ENCODE results near the gene HERC2. TPM values are rescaled to one million over a fixed set of nuclear protein-coding genes. Genes with fewer than 3 reads are reported as not detected.

The HERC2 gene
- total RNA-seq, 1 donor from 2014 or later: 55.3 TPM

DNA sequence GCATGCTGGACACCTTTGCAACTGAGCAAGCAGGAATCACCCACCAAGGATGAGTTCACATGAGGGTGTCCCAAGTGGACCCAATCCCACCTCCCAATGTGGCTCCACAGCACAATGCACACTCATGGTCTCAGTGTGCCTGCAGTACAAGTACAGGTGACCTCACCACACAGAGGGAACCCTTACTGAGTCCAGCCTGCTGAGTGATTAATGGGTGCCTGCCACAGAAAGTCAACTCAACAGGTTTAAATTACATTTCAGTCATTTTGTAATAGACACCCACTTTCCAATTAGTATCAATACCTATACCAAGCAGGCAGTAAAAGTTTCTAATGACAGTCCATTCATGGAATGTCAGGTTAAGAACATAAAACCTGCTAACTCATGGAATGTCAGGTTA is 59.5 kb downstream of the HERC2 start:
- peaks cover 83% of the 10 kb centered on the region for H3K36me3 ChIP-seq
- intact Hi-C loops (cut with DNase I): no loop called here
- no peak for ATAC-seq

DNA sequence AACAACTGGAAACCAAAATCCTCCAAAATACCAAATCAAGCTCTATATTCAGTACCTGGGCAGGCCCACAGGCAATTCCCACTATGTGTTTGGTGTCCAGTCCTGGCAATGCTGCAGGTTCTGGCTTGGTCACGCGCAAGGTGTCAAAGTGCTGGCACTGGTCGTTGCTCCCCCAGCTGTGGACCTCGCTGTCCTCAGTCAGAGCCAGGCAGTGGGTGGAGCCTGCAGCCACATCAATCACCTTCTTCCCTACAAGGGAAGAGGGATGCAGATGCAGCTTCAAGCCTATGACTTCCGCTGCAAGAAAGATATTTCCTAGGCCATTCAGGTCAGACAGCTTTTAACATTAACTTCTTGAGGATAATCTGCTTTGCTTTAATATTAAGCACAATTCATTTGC is 61.3 kb downstream of the HERC2 start:
- no peak overlapping the region for H3K27ac ChIP-seq
- ATAC-seq: no peak
- peaks cover 69% of the 10 kb centered on the region for H3K36me3 ChIP-seq

More for the DNA sequence above, 59.5 kb downstream of the HERC2 start:
- no peaks in the 10 kb centered on the region for H3K4me1 ChIP-seq
- H3K27me3 ChIP-seq (ENCODE audit: low read depth): no peaks in the 10 kb centered on the region
- TF ChIP-seq, protein P1, sequence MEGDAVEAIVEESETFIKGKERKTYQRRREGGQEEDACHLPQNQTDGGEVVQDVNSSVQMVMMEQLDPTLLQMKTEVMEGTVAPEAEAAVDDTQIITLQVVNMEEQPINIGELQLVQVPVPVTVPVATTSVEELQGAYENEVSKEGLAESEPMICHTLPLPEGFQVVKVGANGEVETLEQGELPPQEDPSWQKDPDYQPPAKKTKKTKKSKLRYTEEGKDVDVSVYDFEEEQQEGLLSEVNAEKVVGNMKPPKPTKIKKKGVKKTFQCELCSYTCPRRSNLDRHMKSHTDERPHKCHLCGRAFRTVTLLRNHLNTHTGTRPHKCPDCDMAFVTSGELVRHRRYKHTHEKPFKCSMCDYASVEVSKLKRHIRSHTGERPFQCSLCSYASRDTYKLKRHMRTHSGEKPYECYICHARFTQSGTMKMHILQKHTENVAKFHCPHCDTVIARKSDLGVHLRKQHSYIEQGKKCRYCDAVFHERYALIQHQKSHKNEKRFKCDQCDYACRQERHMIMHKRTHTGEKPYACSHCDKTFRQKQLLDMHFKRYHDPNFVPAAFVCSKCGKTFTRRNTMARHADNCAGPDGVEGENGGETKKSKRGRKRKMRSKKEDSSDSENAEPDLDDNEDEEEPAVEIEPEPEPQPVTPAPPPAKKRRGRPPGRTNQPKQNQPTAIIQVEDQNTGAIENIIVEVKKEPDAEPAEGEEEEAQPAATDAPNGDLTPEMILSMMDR (IDR thresholded peaks at IDR 0.05): no peak
- H3K27ac ChIP-seq: no peak overlapping the region
- H3K4me3 ChIP-seq: no peak overlapping the region
- DNase-seq: no peak
- no peaks in the 10 kb centered on the region for H3K9me3 ChIP-seq

DNA sequence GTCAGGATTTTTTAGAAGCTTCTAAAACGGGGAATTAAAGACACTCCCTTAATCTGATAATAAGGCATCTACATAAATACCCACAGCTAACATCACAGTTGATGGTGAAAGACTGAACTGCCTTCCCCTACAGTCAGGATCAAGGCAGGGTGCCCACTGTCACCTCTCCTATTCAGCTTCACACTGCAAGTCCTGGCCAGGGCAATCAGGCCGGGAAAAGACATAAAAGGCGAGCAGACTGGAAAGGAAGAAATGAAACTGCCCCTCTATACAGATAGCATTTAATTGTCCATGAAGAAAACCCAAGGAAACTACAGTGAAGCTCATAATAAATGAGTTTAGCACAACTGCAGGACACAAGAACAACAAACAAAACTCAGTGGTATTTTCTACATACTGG is 61.7 kb downstream of the HERC2 start:
- Histone ChIP-seq H3K36me3 (peaks cover 69% of the 10 kb centered on the region), H3K27me3 (ENCODE audit: low read depth) (no peaks in the 10 kb centered on the region), H3K4me3 (no peak overlapping the region), H3K4me1 (no peaks in the 10 kb centered on the region), H3K27ac (no peak overlapping the region), H3K9me3 (no peaks in the 10 kb centered on the region)
- DNase-seq: no peak
- intact Hi-C loops (cut with DNase I): no loop called here
- TF ChIP-seq, protein P1 (IDR thresholded peaks at IDR 0.05): no peak
- ATAC-seq: no peak

More for the DNA sequence above, 61.3 kb downstream of the HERC2 start:
- Histone ChIP-seq H3K4me1 (no peaks in the 10 kb centered on the region), H3K4me3 (no peak overlapping the region), H3K9me3 (no peaks in the 10 kb centered on the region), H3K27me3 (ENCODE audit: low read depth) (no peaks in the 10 kb centered on the region)
- TF ChIP-seq, protein P1 (IDR thresholded peaks at IDR 0.05): no peak
- no peak for DNase-seq
- intact Hi-C loops (cut with DNase I): no loop called here

DNA sequence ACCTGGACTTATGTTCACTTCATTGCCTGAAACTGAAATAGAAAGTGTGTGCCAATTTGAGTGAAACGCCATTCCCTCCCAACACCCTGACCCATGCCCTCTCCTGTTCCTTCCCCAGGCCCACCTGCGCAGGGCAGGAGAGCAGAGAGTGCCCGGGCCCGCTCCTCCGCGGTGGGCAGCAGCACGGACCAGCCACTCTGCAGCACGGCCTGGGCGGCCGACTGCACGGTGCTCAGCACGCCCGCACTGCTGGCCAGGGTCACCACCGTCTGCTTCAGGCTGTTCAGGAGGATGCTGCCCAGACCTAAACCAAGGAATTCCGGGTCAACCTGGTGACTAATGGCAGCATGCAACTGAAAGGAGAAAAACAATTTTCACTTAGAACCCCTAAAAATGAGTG is 66.0 kb downstream of the HERC2 start:
- ATAC-seq (no peak), DNase-seq (no peak)
- Histone ChIP-seq H3K27me3 (ENCODE audit: low read depth) (no peaks in the 10 kb centered on the region), H3K36me3 (peaks cover 62% of the 10 kb centered on the region), H3K4me3 (no peak overlapping the region), H3K27ac (no peak overlapping the region), H3K9me3 (no peaks in the 10 kb centered on the region), H3K4me1 (no peaks in the 10 kb centered on the region)
- intact Hi-C loops (cut with DNase I): no loop called here
- TF ChIP-seq, protein P1 (IDR thresholded peaks at IDR 0.05): no peak

DNA sequence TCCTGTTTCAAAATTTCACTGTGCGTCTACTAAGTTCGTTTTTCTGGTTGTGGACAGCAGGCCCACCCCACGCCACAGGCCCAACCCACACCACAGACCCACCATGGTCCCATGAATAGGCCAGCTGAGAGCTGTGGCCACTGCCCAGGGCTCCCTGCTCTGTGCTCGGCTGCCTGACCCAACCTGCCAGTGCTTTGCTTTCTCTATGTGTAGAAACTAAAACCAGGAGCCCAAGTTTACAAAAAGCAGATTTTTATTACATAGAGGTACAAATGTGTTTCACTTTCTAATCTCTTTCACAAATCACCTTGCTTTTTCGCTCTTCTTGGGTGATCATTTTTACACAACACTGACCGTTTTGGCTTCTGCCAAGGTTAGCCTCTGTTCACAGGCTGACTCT is 69.1 kb downstream of the HERC2 start:
- Histone ChIP-seq H3K27ac (no peak overlapping the region), H3K36me3 (peaks cover 56% of the 10 kb centered on the region), H3K4me1 (no peaks in the 10 kb centered on the region), H3K4me3 (no peak overlapping the region), H3K27me3 (ENCODE audit: low read depth) (no peaks in the 10 kb centered on the region), H3K9me3 (no peaks in the 10 kb centered on the region)
- intact Hi-C loops (cut with DNase I): no loop called here
- no peak for DNase-seq
- ATAC-seq: no peak
- TF ChIP-seq, protein P1 (IDR thresholded peaks at IDR 0.05): no peak

DNA sequence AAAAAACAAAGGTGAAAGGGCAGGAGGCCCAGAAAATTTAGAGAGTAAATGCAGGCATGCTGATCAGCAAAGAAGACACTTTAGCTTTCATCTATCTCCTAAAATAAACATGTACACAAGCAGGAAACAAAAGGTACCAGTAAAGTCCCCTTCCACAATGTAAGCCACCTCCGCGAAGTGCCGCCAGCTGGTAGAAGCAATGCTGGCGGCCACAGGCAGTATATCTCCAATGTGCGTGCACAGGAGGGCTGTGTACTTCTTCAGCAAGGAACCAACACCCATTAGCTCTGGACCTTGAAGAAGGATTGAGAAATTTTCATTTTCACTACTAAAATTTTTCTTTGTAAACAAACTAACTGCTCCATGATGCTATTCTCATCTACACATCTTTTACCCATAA is 75.4 kb downstream of the HERC2 start:
- Histone ChIP-seq H3K9me3 (no peaks in the 10 kb centered on the region), H3K27ac (no peak overlapping the region), H3K4me3 (no peak overlapping the region), H3K36me3 (peaks cover 67% of the 10 kb centered on the region), H3K4me1 (no peaks in the 10 kb centered on the region), H3K27me3 (ENCODE audit: low read depth) (no peaks in the 10 kb centered on the region)
- intact Hi-C loops (cut with DNase I): no loop called here
- TF ChIP-seq, protein P1 (IDR thresholded peaks at IDR 0.05): no peak
- no peak for ATAC-seq
- no peak for DNase-seq
